ENCODE results near the gene FAM81B.
A peak's percentile ranks its signal among the peaks of the same experiment; 100 is the strongest.

FAM81B gene

GRCh38 chr5:95417971-95418370 lies 26.8 kb downstream of the FAM81B start:
- no peak overlapping the region for H3K4me2 ChIP-seq

GRCh38 chr5:95422838-95423237 lies 31.7 kb downstream of the FAM81B start:
- no peaks in the 10 kb centered on the region for H3K9me3 ChIP-seq (replicated peaks in 1 of 11)
- no peak overlapping the region for H3K4me2 ChIP-seq
- TF ChIP-seq Cebpa-rat (IDR thresholded peaks at IDR 0.05), result no peak

More at GRCh38 chr5:95417971-95418370, 26.8 kb downstream of the FAM81B start:
- Histone ChIP-seq H3K9ac (no peak overlapping the region), H3K27me3 (no peaks in the 10 kb centered on the region), H3K4me3 (no peak overlapping the region), H3K36me3 (no peaks in the 10 kb centered on the region), H3K9me3 (replicated peaks in 1 of 11) (no peaks in the 10 kb centered on the region), H3K4me1 (0 out of 20 replicates have a peak, but pooled peaks cover 0 to 6% (median 0%) of the 10 kb centered on the region in 10 experiments), H4K20me1 (no peaks in the 10 kb centered on the region), H3K27ac (no peak overlapping the region)
- TF ChIP-seq Cebpa-rat (IDR thresholded peaks at IDR 0.05), result no peak

GRCh38 chr5:95424016-95424415 lies 32.9 kb downstream of the FAM81B start:
- no peak for TF ChIP-seq Cebpa-rat (IDR thresholded peaks at IDR 0.05)
- no peaks in the 10 kb centered on the region for H3K9me3 ChIP-seq (replicated peaks in 1 of 11)
- H3K4me1 ChIP-seq, result 0 out of 20 replicates have a peak, but pooled peaks cover 0 to 5% (median 0%) of the 10 kb centered on the region in 10 experiments
- no peaks in the 10 kb centered on the region for H3K36me3 ChIP-seq
- H4K20me1 ChIP-seq, result no peaks in the 10 kb centered on the region
- peak overlapping the region in 1 of 11 experiments; percentile 10; a peak in 1 of 22 replicates for H3K4me2 ChIP-seq
- no peaks in the 10 kb centered on the region for H3K27me3 ChIP-seq
- H3K9ac ChIP-seq, result no peak overlapping the region
- no peak overlapping the region for H3K27ac ChIP-seq
- H3K4me3 ChIP-seq, result no peak overlapping the region

More at GRCh38 chr5:95422838-95423237, 31.7 kb downstream of the FAM81B start:
- Histone ChIP-seq H3K4me1 (0 out of 20 replicates have a peak, but pooled peaks cover 0 to 5% (median 0%) of the 10 kb centered on the region in 10 experiments), H3K27me3 (no peaks in the 10 kb centered on the region), H3K9ac (no peak overlapping the region), H3K27ac (no peak overlapping the region), H3K36me3 (no peaks in the 10 kb centered on the region), H3K4me3 (no peak overlapping the region), H4K20me1 (no peaks in the 10 kb centered on the region)

GRCh38 chr5:95424526-95424925 lies 33.4 kb downstream of the FAM81B start:
- no peak overlapping the region for H3K27ac ChIP-seq
- H3K27me3 ChIP-seq, result no peaks in the 10 kb centered on the region
- 0 out of 20 replicates have a peak, but pooled peaks cover 0 to 5% (median 0%) of the 10 kb centered on the region in 10 experiments for H3K4me1 ChIP-seq
- no peak for TF ChIP-seq Cebpa-rat (IDR thresholded peaks at IDR 0.05)
- no peaks in the 10 kb centered on the region for H3K36me3 ChIP-seq
- H3K9me3 ChIP-seq (replicated peaks in 1 of 11), result no peaks in the 10 kb centered on the region
- H3K9ac ChIP-seq, result no peak overlapping the region
- H4K20me1 ChIP-seq, result no peaks in the 10 kb centered on the region
- H3K4me2 ChIP-seq, result no peak overlapping the region; a peak in 1 of 22 replicates
- H3K4me3 ChIP-seq, result no peak overlapping the region

GRCh38 chr5:95426227-95426626 lies 35.1 kb downstream of the FAM81B start:
- Histone ChIP-seq H3K36me3 (no peaks in the 10 kb centered on the region), H3K4me2 (no peak overlapping the region), H3K9me3 (replicated peaks in 1 of 11) (no peaks in the 10 kb centered on the region), H3K4me3 (no peak overlapping the region), H3K27me3 (no peaks in the 10 kb centered on the region), H3K9ac (no peak overlapping the region), H4K20me1 (no peaks in the 10 kb centered on the region), H3K27ac (no peak overlapping the region), H3K4me1 (0 out of 20 replicates have a peak, but pooled peaks cover 0 to 5% (median 0%) of the 10 kb centered on the region in 10 experiments)
- no peak for TF ChIP-seq Cebpa-rat (IDR thresholded peaks at IDR 0.05)

GRCh38 chr5:95432779-95433178 lies 41.6 kb downstream of the FAM81B start:
- no peak overlapping the region for H3K27ac ChIP-seq
- TF ChIP-seq Cebpa-rat (IDR thresholded peaks at IDR 0.05), result no peak
- H3K4me1 ChIP-seq, result no peaks in the 10 kb centered on the region

GRCh38 chr5:95439801-95440493 lies 48.8 kb downstream of the FAM81B start:
- Histone ChIP-seq H4K20me1 (no peaks in the 10 kb centered on the region), H3K27me3 (no peaks in the 10 kb centered on the region), H3K9ac (no peak overlapping the region), H3K36me3 (no peaks in the 10 kb centered on the region), H3K4me2 (no peak overlapping the region), H3K4me3 (no peak overlapping the region), H3K9me3 (replicated peaks in 1 of 11) (no peaks in the 10 kb centered on the region), H3K4me1 (no peaks in the 10 kb centered on the region), H3K27ac (no peak overlapping the region)
- no peak for TF ChIP-seq Cebpa-rat (IDR thresholded peaks at IDR 0.05)

More at GRCh38 chr5:95432779-95433178, 41.6 kb downstream of the FAM81B start:
- Histone ChIP-seq H3K27me3 (no peaks in the 10 kb centered on the region), H3K4me2 (no peak overlapping the region), H3K9me3 (replicated peaks in 1 of 11) (peaks cover 0 to 17% (median 5%) of the 10 kb centered on the region in 11 experiments; a peak in 7 of 22 replicates), H4K20me1 (no peaks in the 10 kb centered on the region), H3K9ac (no peak overlapping the region), H3K4me3 (no peak overlapping the region), H3K36me3 (no peaks in the 10 kb centered on the region)

- H3K4me3 ChIP-seq, result no peak overlapping the region
- peaks cover 2 to 7% (median 4%) of the 10 kb centered on the region in 10 experiments; a peak in 15 of 20 replicates for H3K4me1 ChIP-seq
- no peaks in the 10 kb centered on the region for H4K20me1 ChIP-seq
- H3K4me2 ChIP-seq, result no peak overlapping the region
- H3K27ac ChIP-seq, result no peak overlapping the region
- H3K36me3 ChIP-seq, result no peaks in the 10 kb centered on the region
- TF ChIP-seq Cebpa-rat (IDR thresholded peaks at IDR 0.05), result no peak
- H3K27me3 ChIP-seq, result no peaks in the 10 kb centered on the region
- no peak overlapping the region for H3K9ac ChIP-seq
- no peaks in the 10 kb centered on the region for H3K9me3 ChIP-seq (replicated peaks in 1 of 11)
Observed at GRCh38 chr5:95440825-95441224, 49.7 kb downstream of the FAM81B start.

GRCh38 chr5:95441636-95442035 lies 50.5 kb downstream of the FAM81B start:
- H3K9ac ChIP-seq, result no peak overlapping the region
- H3K4me1 ChIP-seq, result peaks cover 7 to 15% (median 12%) of the 10 kb centered on the region in 10 experiments; a peak in 19 of 20 replicates
- H3K36me3 ChIP-seq, result no peaks in the 10 kb centered on the region
- H3K4me3 ChIP-seq, result no peak overlapping the region
- no peaks in the 10 kb centered on the region for H3K27me3 ChIP-seq
- TF ChIP-seq Cebpa-rat (IDR thresholded peaks at IDR 0.05), result no peak
- no peak overlapping the region for H3K27ac ChIP-seq
- H4K20me1 ChIP-seq, result no peaks in the 10 kb centered on the region
- H3K4me2 ChIP-seq, result no peak overlapping the region
- H3K9me3 ChIP-seq (replicated peaks in 1 of 11), result no peaks in the 10 kb centered on the region

GRCh38 chr5:95445442-95445841 lies 54.3 kb downstream of the FAM81B start:
- Histone ChIP-seq H3K4me3 (no peak overlapping the region), H3K36me3 (no peaks in the 10 kb centered on the region), H3K4me1 (peaks cover 7 to 24% (median 20%) of the 10 kb centered on the region in 10 experiments; a peak in 19 of 20 replicates), H3K4me2 (peak overlapping the region in 9 of 11 experiments; percentile 18 to 59 (median 42); a peak in 15 of 22 replicates), H3K9me3 (replicated peaks in 1 of 11) (no peaks in the 10 kb centered on the region), H4K20me1 (no peaks in the 10 kb centered on the region), H3K9ac (no peak overlapping the region), H3K27me3 (no peaks in the 10 kb centered on the region), H3K27ac (no peak overlapping the region)
- no peak for TF ChIP-seq Cebpa-rat (IDR thresholded peaks at IDR 0.05)
